GM19372 (cell line): ENCODE data around the gene GPRC5D.

ENCODE experiments used
- ATAC-seq: cut with Tn5 transposase; IDR thresholded peaks from one replicate; pipeline ENCODE4 v1.9.1; 2021; ENCODE audit warnings: mild to moderate bottlenecking, low read depth, moderate library complexity; ENCODE audit not compliant: unreplicated experiment

GPRC5D gene

GRCh38 chr12:12939888-12940287, 12.1 kb downstream of the GPRC5D start:
- ATAC-seq, result no peak

DNA sequence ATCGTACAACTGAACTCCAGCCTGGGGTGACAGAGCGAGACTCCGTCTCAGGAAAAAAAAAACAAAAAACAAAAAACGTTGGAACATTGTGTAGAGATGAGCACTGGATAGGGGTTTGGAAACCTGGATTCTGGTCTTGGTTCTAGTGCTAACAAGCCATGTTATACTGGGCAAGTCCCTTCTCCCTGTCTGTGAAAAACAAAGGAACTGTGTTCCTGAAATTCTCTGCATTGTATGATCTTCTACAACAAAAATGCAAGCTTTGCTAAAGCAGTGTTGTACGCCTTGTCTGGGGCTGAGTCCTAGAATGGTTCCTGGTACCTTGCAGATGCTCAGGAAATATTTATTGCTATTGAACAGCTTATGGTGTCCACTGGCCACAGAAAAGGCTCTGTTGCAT, 13.4 kb downstream of the GPRC5D start:
- ATAC-seq, result no peak

DNA sequence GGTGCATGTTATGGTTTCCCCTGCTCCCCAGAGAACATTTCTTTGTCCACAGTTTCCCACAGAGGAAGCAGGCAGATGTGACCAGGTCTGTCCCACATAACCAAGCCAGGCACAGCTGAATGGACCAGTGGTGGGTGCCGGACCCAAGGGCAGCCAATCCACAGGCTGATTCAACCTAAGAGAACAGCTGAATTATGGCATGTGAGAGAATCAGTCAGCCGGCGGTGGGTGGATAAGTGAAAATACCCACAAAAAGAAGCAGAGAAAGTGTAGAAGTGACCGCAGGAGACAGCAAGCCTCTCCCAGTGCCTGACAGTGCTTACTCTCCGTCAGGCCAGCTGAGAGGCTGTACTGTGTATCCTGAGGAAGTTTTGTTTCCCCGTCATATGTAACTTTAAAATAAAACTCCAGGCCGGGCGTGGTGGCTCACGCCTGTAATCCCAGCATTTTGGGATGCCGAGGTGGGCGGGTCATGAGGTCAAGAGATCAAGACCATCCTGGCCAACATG, 14.9 kb downstream of the GPRC5D start:
- no peak for ATAC-seq

DNA sequence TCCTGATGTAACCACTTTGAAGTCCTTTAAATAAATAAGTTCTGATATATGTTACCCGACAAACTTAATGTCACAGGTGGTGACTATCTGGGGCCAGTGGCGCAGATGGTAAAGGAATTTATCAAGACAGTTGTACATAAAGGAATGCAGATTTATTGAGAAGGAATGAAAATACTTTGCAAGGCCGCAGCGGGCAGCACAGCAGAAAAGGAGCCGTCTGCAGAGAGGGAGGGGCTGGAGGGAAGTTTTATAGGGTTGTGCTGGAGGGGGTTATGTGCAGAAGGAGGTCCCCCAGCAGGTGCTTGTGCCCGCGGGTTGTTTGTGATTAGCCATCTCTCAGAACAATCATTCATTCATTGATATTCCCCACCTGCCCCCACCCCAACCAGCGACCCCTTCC, 17.4 kb downstream of the GPRC5D start:
- no peak for ATAC-seq

DNA sequence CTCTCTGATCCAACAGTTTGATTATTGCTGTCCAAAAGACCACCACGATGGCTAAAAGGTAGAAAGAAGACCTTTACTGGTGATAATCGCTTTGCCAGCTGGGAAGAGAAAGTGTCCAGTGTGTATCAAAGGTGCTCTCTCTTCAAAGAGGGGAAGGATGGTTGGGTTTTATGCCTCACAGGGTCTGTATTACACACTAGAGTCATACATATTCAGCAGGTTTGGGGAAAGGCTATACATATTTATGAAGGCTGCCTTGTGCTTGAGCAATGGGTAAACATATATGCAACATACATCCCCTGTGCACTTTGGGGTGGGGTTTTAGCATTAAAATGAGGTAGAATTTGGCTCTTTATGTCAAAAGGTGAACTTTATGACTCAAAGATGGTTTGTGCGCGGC, 18.2 kb downstream of the GPRC5D start:
- no peak for ATAC-seq

DNA sequence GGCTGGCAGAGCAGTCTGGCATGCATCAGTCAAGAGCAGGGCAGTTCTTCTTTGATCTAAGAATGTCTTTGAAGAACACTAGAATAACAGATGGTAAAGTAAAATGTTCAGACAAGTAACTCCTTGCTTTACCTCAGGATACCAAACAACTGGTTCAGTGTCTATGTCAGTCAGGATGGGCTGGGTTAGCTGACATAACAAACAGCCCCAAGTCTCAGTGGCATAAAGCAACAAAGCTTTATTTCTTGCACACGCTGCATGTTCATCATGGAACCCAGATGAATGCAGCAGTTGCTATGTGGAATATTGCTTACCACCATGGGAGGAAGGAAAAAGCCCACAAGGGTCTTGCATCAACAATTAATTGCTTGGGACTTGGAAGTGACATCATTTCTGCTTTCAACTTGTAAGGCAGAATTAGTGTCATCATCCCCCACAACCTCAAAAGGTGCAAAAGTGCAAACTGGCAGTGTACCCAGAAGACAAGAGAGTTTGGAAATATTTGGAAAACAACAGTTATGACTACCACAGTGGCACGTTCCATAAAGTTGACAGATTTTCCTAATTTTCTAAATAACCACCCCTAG, 21.2 kb downstream of the GPRC5D start:
- no peak for ATAC-seq

DNA sequence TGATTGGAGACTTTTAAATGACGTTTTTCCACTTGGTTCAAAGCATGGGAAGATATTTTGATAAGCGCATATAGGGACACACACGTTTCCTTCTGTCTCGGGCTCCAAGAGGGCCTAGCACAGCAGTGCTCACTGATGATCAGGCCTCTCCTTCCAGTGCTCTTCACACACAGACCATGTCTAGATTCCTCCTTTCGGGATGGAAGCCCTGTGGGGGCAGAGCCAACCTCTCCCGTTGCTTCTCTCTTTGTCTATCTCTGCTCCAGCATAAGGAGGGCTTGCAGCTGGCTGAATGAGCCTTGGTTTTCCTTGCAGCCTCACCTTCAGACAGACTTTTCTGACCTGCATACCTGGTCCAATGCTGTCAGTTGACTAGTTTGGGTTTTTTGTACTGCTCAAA, 22.3 kb downstream of the GPRC5D start:
- no peak for ATAC-seq

- ATAC-seq, result no peak
Observed at GRCh38 chr12:12927211-12928079, 24.5 kb downstream of the GPRC5D start.

DNA sequence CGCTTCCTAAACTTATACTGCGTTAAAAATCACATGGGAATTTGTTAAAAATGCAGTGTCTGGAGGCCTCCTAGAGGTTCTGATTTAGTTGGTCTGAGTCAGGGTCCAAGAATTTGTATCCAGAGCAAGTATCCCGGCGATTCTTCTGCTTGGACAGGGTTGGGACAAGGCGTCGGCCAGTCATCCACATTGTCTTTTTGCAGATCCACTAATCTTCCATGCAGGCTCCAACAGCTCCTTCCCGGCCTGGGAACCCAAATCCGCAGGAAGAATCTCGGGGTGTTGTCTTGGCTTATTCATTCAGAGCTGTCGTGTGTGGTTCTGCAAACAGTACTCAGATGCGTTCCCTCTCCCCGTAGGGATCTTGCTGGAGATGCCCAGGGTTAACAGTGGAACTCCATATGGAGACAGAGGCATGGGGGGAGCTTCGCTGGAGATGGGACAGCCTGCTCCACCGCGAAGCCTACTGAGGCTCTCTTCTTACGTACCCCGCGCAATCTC, 25.3 kb downstream of the GPRC5D start:
- no peak for ATAC-seq

GRCh38 chr12:12925388-12925787, 26.6 kb downstream of the GPRC5D start:
- ATAC-seq, result no peak

DNA sequence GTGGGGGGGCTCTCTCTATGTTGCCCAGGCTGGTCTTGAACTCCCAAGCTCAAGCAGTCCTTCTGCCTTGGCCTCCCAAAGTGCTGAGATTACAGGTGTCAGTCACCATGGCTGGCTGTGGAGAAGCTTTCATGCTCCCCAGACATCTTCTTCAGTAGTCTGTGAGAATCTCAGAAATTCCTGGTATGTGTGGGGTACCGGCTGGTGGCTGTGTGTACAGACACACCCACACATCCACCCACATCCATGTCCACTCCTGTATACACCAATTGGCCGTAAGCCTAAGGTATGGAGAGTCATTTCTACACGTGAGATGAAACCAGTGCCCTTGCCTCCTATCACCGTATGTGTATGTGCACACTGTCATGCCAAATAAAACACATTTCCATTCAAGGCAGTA, 27.8 kb downstream of the GPRC5D start:
- ATAC-seq, result no peak

- no peak for ATAC-seq
Observed at GRCh38 chr12:12922978-12923377, 29.0 kb downstream of the GPRC5D start.

GRCh38 chr12:12922191-12922616, 29.8 kb downstream of the GPRC5D start:
- ATAC-seq, result no peak

GRCh38 chr12:12919666-12920435, 32.1 kb downstream of the GPRC5D start:
- no peak for ATAC-seq

GRCh38 chr12:12918781-12919389, 33.1 kb downstream of the GPRC5D start:
- no peak for ATAC-seq

DNA sequence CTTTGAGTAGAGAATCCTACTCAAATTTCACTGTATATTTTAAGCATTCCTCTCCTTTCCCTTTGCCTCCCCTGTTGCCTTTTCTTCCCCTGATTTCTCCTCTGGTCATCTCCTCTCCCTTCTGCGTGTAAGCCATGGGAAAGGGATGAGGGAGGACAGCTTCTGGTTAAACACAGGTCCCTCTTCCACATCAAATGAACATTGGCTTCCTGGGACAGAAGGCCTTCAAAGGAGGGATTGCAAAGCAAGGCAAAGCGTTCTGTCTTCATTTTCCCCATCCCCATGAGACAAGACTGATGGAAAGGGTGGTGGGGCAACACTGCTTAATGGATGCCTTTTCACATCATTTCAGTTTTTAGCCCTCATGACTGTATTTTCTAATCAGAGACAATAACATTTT, 34.5 kb downstream of the GPRC5D start:
- no peak for ATAC-seq

DNA sequence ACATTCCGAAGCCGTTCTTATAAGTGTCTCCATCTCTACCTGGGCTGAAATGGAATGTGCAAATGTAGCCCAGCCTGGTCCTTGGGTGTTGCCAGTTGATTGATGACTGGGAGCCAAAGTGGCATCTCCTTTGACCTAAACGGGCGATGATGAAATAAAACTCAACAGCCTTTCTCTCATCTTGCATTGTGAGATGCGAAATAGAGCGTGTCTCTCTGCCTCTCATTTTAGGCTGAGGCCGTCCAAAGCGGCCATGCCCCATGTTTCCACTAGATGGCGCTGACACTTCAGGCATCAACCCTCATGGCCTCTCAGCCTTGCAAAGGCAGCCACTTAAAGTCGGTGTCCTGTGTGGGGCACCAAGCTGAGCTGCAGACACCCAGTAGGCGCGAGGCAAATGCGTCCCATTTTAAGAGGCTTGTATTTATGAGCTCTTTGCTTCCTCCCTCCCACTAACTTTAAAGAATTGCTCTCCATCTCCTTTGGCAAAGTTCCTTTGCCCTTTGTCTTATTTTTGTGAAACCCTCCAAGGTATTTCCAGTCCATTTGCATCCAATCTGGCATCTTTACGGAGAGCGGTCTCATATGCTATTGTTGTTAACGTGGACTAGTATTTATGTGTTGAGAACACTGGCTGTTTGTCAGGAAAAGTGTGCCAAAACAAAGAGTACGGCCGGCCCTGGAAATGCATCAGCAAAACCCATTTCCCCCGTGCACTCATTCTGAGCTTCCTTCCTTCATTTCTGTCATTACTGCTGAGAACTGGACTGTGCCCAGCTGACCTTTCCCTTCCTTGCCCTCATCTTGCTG, 35.6 kb downstream of the GPRC5D start:
- ATAC-seq, result peak; percentile 93

DNA sequence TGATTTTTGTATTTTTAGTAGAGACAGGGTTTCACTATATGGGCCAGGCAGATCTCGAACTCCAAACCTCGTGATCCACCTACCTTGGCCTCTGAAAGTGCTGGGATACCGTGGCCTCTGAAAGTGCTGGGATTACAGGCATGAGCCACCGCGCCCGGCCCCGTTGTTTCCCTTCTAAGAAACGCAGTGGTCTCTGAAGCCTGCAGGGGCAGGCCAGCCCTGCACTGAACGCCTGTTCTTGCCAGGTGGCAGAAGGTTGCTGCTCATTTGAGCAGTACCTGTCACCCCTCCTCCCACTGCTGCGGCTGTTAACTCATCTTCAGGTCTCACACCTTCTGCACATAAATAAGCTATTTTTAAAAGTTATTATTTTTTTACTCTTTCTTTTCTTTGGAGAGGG, 36.3 kb downstream of the GPRC5D start:
- ATAC-seq, result no peak

- no peak for ATAC-seq
Observed at GRCh38 chr12:12912711-12913110, 39.3 kb downstream of the GPRC5D start.

DNA sequence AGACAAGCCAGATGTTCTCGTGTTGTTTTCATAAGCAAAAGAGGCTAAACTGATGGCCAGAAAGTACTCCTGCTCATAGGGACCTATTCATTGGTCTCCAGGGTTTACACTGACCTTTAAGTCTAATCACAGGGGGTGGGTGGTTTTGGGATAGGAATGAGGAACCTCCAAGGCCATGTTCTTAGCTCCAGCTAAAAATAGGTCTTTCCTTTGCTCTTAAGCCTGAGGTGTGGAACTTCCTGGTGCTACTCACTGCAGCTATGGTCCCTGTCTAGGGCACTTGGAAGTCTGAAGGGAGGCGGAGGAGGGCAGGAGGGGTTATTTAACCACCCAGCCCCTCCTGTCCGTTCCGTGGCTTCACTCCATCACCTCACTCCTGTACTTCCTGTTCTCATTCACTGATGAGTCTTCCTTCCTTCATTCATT, 42.0 kb downstream of the GPRC5D start:
- no peak for ATAC-seq
